Loucy (cell line): Measurements from ENCODE around the gene ROR1.

Experiments used
- EZH2phosphoT487 ChIP-seq: fragments of 200-600 bp; IDR thresholded peaks from 2 replicates; pipeline ENCODE4 v1.6.1; 2018; ENCODE audit warnings: antibody characterized with exemption, mild to moderate bottlenecking, moderate library complexity, borderline replicate concordance
- TF ChIP-seq, protein P1 (sequence below): fragments of 200-600 bp; sonication (generic); conservative IDR thresholded peaks from 2 replicates; pipeline ENCODE4 v1.5.1; 2014; ENCODE audit warnings: mild to moderate bottlenecking, antibody characterized with exemption, low read length

DNA sequence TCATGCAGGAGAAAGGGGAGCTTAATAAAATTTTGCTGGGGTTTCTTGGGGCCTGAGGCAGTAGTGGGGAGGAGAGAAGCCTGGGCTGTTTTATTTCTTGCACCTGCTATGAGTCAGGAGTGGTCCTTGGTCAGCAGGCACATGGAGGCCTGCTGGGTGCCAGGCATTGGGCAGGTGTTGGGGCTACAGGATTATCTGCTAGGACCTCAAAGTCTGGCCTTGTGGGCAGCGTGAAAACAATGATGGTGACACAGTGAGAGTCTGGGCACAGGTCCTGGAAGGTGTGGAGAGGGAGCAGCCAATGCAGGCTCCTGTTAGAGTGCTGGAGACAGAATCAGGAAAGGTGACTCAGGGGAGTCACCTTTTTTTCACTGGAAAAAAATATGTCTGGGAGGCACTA is 17.2 kb downstream of the ROR1 start:
- TF ChIP-seq, protein P1, sequence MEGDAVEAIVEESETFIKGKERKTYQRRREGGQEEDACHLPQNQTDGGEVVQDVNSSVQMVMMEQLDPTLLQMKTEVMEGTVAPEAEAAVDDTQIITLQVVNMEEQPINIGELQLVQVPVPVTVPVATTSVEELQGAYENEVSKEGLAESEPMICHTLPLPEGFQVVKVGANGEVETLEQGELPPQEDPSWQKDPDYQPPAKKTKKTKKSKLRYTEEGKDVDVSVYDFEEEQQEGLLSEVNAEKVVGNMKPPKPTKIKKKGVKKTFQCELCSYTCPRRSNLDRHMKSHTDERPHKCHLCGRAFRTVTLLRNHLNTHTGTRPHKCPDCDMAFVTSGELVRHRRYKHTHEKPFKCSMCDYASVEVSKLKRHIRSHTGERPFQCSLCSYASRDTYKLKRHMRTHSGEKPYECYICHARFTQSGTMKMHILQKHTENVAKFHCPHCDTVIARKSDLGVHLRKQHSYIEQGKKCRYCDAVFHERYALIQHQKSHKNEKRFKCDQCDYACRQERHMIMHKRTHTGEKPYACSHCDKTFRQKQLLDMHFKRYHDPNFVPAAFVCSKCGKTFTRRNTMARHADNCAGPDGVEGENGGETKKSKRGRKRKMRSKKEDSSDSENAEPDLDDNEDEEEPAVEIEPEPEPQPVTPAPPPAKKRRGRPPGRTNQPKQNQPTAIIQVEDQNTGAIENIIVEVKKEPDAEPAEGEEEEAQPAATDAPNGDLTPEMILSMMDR = no peak
- TF ChIP-seq EZH2phosphoT487 = no peak
